SK-N-SH (cell line): ENCODE results near the gene SGCE. TPM values are rescaled to one million over a fixed set of nuclear protein-coding genes. Genes with fewer than 3 reads are reported as not detected.

ENCODE experiments used
- CTCF ChIA-PET: fragments of 300-600, 350-600 bp; formaldehyde crosslinking; extraction: SDS; loops from one replicate; lab custom pipeline; 2021; lab: Yijun Ruan, JAX
- POLR2A ChIA-PET: fragments of 350-600 bp; sonication (Branson Sonifier 250); formaldehyde crosslinking; extraction: SDS; loops from one replicate; lab custom pipeline; 2020; ENCODE audit warnings: antibody characterized with exemption, inconsistent platforms; lab: Yijun Ruan, JAX
- DNase-seq: peaks from one replicate; pipeline ENCODE4 v3.0.0; 2012
- H2AFZ ChIP-seq: fragments of 200-600 bp; sonication (generic); 2 replicates; pipeline ENCODE4 v1.8.1; 2016; ENCODE audit warnings: antibody characterized with exemption, mild to moderate bottlenecking, low read depth
- H3F3A ChIP-seq: fragments of 200-600 bp; sonication (generic); replicated peaks from 2 replicates; pipeline ENCODE3; 2016; ENCODE audit warnings: antibody characterized with exemption, mild to moderate bottlenecking; ENCODE audit not compliant: insufficient read depth
- H3K27ac ChIP-seq, 2 experiments: fragments of 200-500 bp in 1 of 2; fragments of 200-600 bp in 1 of 2; sonication (Bioruptor generic) in 1 of 2; sonication (generic), shearing (Covaris generic) in 1 of 2; 2 replicates each; pipeline versions ENCODE4 v1.5.1 to v1.6.1; 2014 to 2016; ENCODE audit warnings: low read depth in 2 of 2, inconsistent platforms in 1 of 2, low read length in 1 of 2, mild to moderate bottlenecking in 1 of 2, mixed read lengths in 1 of 2
- H3K27me3 ChIP-seq: fragments of 200-600 bp; sonication (generic), shearing (Covaris generic); 2 replicates; pipeline ENCODE4 v1.6.1; 2016; ENCODE audit warnings: mixed run types; ENCODE audit not compliant: insufficient read depth
- H3K36me3 ChIP-seq, 2 experiments: fragments of 200-500 bp in 1 of 2; fragments of 200-600 bp in 1 of 2; sonication (Bioruptor generic) in 1 of 2; sonication (generic) in 1 of 2; replicated peaks in 1 of 2; 2 replicates each; pipeline versions ENCODE3 to v1.5.1; 2014 to 2016; ENCODE audit warnings: low read length in 1 of 2, mild to moderate bottlenecking in 1 of 2; ENCODE audit not compliant: insufficient read depth in 2 of 2, control insufficient read depth in 1 of 2
- H3K4me1 ChIP-seq, 2 experiments: fragments of 200-500 bp in 1 of 2; fragments of 200-600 bp in 1 of 2; sonication (Bioruptor generic) in 1 of 2; sonication (generic), shearing (Covaris generic) in 1 of 2; 2 replicates each; pipeline versions ENCODE4 v1.5.1 to v1.6.1; 2014 to 2016; ENCODE audit warnings: low read depth in 1 of 2, low read length in 1 of 2, mixed run types in 1 of 2; ENCODE audit not compliant: insufficient read depth in 2 of 2, control insufficient read depth in 1 of 2
- H3K4me2 ChIP-seq: fragments of 200-600 bp; sonication (generic), shearing (Covaris generic); 2 replicates; pipeline ENCODE4 v1.6.1; 2017; ENCODE audit warnings: mixed run types
- H3K4me3 ChIP-seq, 2 experiments: fragments of 200-500 bp in 1 of 2; fragments of 200-600 bp in 1 of 2; sonication (Bioruptor generic) in 1 of 2; sonication (generic), shearing (Covaris generic) in 1 of 2; 2 replicates each; pipeline versions ENCODE4 v1.5.1 to v1.8.1; 2014 to 2016; ENCODE audit warnings: low read depth in 2 of 2, inconsistent platforms in 1 of 2, low read length in 1 of 2, mild to moderate bottlenecking in 1 of 2, mixed read lengths in 1 of 2, moderate library complexity in 1 of 2
- H3K79me2 ChIP-seq: fragments of 200-600 bp; sonication (generic); 2 replicates; pipeline ENCODE4 v1.8.1; 2017; ENCODE audit warnings: mild to moderate bottlenecking; ENCODE audit not compliant: insufficient read depth
- H3K9ac ChIP-seq: fragments of 200-600 bp; sonication (generic); 2 replicates; pipeline ENCODE4 v1.6.1; 2017; ENCODE audit warnings: mixed run types
- H3K9me2 ChIP-seq: fragments of 200-600 bp; sonication (generic); 2 replicates; pipeline ENCODE4 v1.6.1; 2017; ENCODE audit warnings: mixed run types
- H3K9me3 ChIP-seq: fragments of 200-600 bp; sonication (generic); 2 replicates; pipeline ENCODE4 v1.6.1; 2017; ENCODE audit warnings: mixed run types, mild to moderate bottlenecking, moderate library complexity
- H4K20me1 ChIP-seq: fragments of 200-600 bp; sonication (generic); 2 replicates; pipeline ENCODE4 v1.6.1; 2017; ENCODE audit warnings: mild to moderate bottlenecking, mixed run types; ENCODE audit not compliant: insufficient read depth
- CHD2 ChIP-seq: fragments of 150-350 bp; IDR thresholded peaks from 2 replicates; pipeline ENCODE4 v1.6.1; 2018; ENCODE audit warnings: low read length; ENCODE audit not compliant: partially characterized antibody
- ELF1 ChIP-seq: IDR thresholded peaks from 2 replicates; pipeline ENCODE4 v1.4.0; 2012
- EZH2phosphoT487 ChIP-seq: fragments of 200-600 bp; sonication (generic); IDR thresholded peaks from 2 replicates; pipeline ENCODE4 v1.6.1; 2017; ENCODE audit warnings: low read depth, mixed run types, mild to moderate bottlenecking, antibody characterized with exemption, moderate library complexity, borderline replicate concordance
- GABPA ChIP-seq: IDR thresholded peaks from 2 replicates; pipeline ENCODE4 v1.4.0; 2012; ENCODE audit warnings: low read depth, mild to moderate bottlenecking
- IRF3 ChIP-seq: fragments of 150-350 bp; IDR thresholded peaks from 2 replicates; pipeline ENCODE4 v1.6.1; 2016; ENCODE audit warnings: mild to moderate bottlenecking, low read depth, low read length
- MEF2A ChIP-seq: IDR thresholded peaks from 2 replicates; pipeline ENCODE4 v1.4.0; 2012; ENCODE audit warnings: low read depth, borderline replicate concordance
- NFIC ChIP-seq: IDR thresholded peaks from 2 replicates; pipeline ENCODE4 v1.4.0; 2012; ENCODE audit warnings: borderline replicate concordance
- NRF1 ChIP-seq: IDR thresholded peaks from 2 replicates; pipeline ENCODE4 v1.6.1; 2012; ENCODE audit warnings: low read depth, mild to moderate bottlenecking, low read length
- PBX3 ChIP-seq: IDR thresholded peaks from 2 replicates; pipeline ENCODE4; 2012
- POLR2AphosphoS5 ChIP-seq: IDR thresholded peaks from 2 replicates; pipeline ENCODE4 v1.6.1; 2012; ENCODE audit warnings: low read depth, low read length
- RCOR1 ChIP-seq: fragments of 150-350 bp; IDR thresholded peaks from 2 replicates; pipeline ENCODE4 v1.6.1; 2017; ENCODE audit warnings: antibody characterized with exemption, low read length
- RFX5 ChIP-seq: IDR thresholded peaks from 2 replicates; pipeline ENCODE4 v1.6.1; 2012; ENCODE audit warnings: mild to moderate bottlenecking, improper control_type of control experiment, low read length
- RXRA ChIP-seq: IDR thresholded peaks from 2 replicates; pipeline ENCODE4 v1.4.0; 2012; ENCODE audit warnings: low read depth, mild to moderate bottlenecking, borderline replicate concordance
- SIN3A ChIP-seq: IDR thresholded peaks from 2 replicates; pipeline ENCODE4 v1.6.1; 2012; ENCODE audit warnings: low read depth, mild to moderate bottlenecking, low read length, moderate library complexity, borderline replicate concordance
- SMC3 ChIP-seq: IDR thresholded peaks from 2 replicates; pipeline ENCODE4 v1.6.1; 2012; ENCODE audit warnings: low read depth, low read length, improper control_type of control experiment
- WGBS: methylation state at CpG from one replicate; pipeline ENCODE4 v1.1.6; 2017; ENCODE audit warnings: low lambda C conversion rate; 5-methylcytosine and 5-hydroxymethylcytosine counted together
- polyA plus RNA-seq, 3 experiments: library from polyadenylated mRNA; depleted of rRNA; stranded (reverse); fragments of >200 nt; gene quantifications; 2 replicates each; pipeline ENCODE4 v1.2.3, GENCODE V29; 2012
- TF ChIP-seq, protein P1 (sequence below): IDR thresholded peaks from 2 replicates; pipeline ENCODE4 v1.4.0; 2012; ENCODE audit warnings: low read depth
- TF ChIP-seq, protein P2 (sequence below): IDR thresholded peaks from 2 replicates; pipeline ENCODE4 v1.4.0; 2012; ENCODE audit warnings: low read depth, borderline replicate concordance

Gene SGCE
- polyA plus RNA-seq, 1 of the 3 experiments (the other 2 are of a cell fraction): 69.5 TPM

GRCh38 chr7:94630855-94631254 lies 25.1 kb downstream of the SGCE start:
- no peak for TF ChIP-seq SMC3
- TF ChIP-seq SIN3A: no peak
- TF ChIP-seq PBX3: no peak
- no peak for TF ChIP-seq POLR2AphosphoS5
- TF ChIP-seq NFIC: no peak
- TF ChIP-seq RXRA: no peak
- TF ChIP-seq ELF1: no peak
- no peak for TF ChIP-seq IRF3
- TF ChIP-seq RFX5: no peak
- TF ChIP-seq EZH2phosphoT487: no peak
- TF ChIP-seq, protein P1, sequence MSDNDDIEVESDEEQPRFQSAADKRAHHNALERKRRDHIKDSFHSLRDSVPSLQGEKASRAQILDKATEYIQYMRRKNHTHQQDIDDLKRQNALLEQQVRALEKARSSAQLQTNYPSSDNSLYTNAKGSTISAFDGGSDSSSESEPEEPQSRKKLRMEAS: no peak
- TF ChIP-seq, all 33 proteins: peak for 0
- Histone ChIP-seq H3K9ac (no peak overlapping the region), H3K36me3 (peaks cover 11 to 16% of the 10 kb centered on the region in 2 experiments), H3K4me3 (no peak overlapping the region), H2AFZ (no peak overlapping the region), H3K9me2 (no peaks in the 10 kb centered on the region), H3K79me2 (peaks cover 50% of the 10 kb centered on the region), H3K4me2 (no peak overlapping the region), H3F3A (peaks cover 17% of the 10 kb centered on the region), H3K27me3 (no peaks in the 10 kb centered on the region), H3K27ac (peak overlapping the region in 1 of 2 experiments; percentile 84; a peak in 1 of 4 replicates), H4K20me1 (peaks cover 15% of the 10 kb centered on the region), H3K9me3 (no peaks in the 10 kb centered on the region), H3K4me1 (peaks cover 11 to 29% of the 10 kb centered on the region in 2 experiments)
- POLR2A ChIA-PET: no interaction called here
- no peak for DNase-seq
- 95% methylated on average over 4 of the region's 4 CpGs for WGBS
- CTCF ChIA-PET: no interaction called here

- Histone ChIP-seq H3K9me3 (no peaks in the 10 kb centered on the region), H3K4me2 (no peak overlapping the region), H3K4me3 (no peak overlapping the region), H3K79me2 (0 out of 2 replicates have a peak, but pooled peaks cover 7% of the 10 kb centered on the region), H3K9me2 (no peaks in the 10 kb centered on the region), H3F3A (peaks cover 21% of the 10 kb centered on the region), H3K4me1 (peaks cover 14 to 22% of the 10 kb centered on the region in 2 experiments)
- POLR2A ChIA-PET: no interaction called here
- DNase-seq: no peak
- TF ChIP-seq NFIC (no peak), IRF3 (no peak), RXRA (no peak), MEF2A (no peak), SMC3 (no peak), CHD2 (no peak), RFX5 (no peak), GABPA (no peak), RCOR1 (no peak), NRF1 (no peak)
- TF ChIP-seq, protein P1: no peak
- TF ChIP-seq, protein P2, sequence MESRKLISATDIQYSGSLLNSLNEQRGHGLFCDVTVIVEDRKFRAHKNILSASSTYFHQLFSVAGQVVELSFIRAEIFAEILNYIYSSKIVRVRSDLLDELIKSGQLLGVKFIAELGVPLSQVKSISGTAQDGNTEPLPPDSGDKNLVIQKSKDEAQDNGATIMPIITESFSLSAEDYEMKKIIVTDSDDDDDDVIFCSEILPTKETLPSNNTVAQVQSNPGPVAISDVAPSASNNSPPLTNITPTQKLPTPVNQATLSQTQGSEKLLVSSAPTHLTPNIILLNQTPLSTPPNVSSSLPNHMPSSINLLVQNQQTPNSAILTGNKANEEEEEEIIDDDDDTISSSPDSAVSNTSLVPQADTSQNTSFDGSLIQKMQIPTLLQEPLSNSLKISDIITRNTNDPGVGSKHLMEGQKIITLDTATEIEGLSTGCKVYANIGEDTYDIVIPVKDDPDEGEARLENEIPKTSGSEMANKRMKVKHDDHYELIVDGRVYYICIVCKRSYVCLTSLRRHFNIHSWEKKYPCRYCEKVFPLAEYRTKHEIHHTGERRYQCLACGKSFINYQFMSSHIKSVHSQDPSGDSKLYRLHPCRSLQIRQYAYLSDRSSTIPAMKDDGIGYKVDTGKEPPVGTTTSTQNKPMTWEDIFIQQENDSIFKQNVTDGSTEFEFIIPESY: no peak
- TF ChIP-seq, all 33 proteins: peak for 0
- Histone ChIP-seq H3K9ac (no peak overlapping the region), H4K20me1 (no peaks in the 10 kb centered on the region; the same call in 1 of the 2 replicates), H2AFZ (no peak overlapping the region), H3K27ac (no peak overlapping the region), H3K36me3 (peaks cover 38 to 44% of the 10 kb centered on the region in 2 experiments), H3K27me3 (no peaks in the 10 kb centered on the region)
- CTCF ChIA-PET: interaction anchor here (1.0 kb wide), 1 partner anchor 188 kb away, joined by 3 read pairs; no protein-coding TSS in a partner anchor
- WGBS: 90% methylated on average over 3 of the region's 3 CpGs
These were observed 32.1 kb downstream of the SGCE start for GRCh38 chr7:94623820-94624219.
